Esophagus squamous epithelium (tissue), 4 donors: ENCODE data around the gene PARD6B.

Experiments
- CTCF ChIP-seq, 6 experiments: fragments of 450-650 bp in 4 of 6; fragments of 200-600 bp in 2 of 6; sonication (generic) in 2 of 6; IDR thresholded peaks; one replicate each; pipeline ENCODE4 v1.5.1; 2016 to 2019; ENCODE audit warnings: antibody characterized with exemption in 6 of 6, mild to moderate bottlenecking in 4 of 6, moderate library complexity in 4 of 6
- POLR2A ChIP-seq, 4 donors: fragments of 450-650 bp; IDR thresholded peaks; one replicate each; pipeline ENCODE4 v1.6.1; 2017; ENCODE audit warnings: antibody characterized with exemption in 4 of 4, mild to moderate bottlenecking in 4 of 4, moderate library complexity in 3 of 4

DNA sequence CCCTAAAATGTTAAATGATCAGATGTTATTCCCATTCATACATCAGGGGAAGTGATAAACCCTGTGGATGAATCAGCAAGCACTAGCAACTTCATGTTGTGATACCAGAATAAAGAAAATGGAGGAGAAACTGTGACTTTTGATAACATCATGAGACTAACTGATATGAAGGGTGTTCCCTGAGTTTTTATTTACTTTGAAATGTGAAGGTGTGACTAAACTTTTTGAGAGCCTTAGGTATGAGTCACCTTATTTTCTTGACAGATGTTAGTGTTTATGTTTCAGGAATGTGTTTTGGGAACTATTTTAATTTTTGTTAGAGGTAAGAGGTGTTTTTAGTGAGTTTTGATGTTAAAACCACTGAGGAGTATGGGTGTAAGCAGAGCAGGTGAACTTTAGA, 4.4 kb downstream of the PARD6B start:
- TF ChIP-seq CTCF (IDR thresholded peaks at IDR 0.05), result no peak
- TF ChIP-seq POLR2A (IDR thresholded peaks at IDR 0.05), result no peak
